KMS-11 (cell line): Measurements from ENCODE around the gene CELF1.

Experiments
- H2AFZ ChIP-seq: fragments of 200-600 bp; sonication (generic); 2 replicates; pipeline ENCODE4 v1.6.1; 2016; ENCODE audit warnings: antibody characterized with exemption, mixed run types, low read depth
- H3K27ac ChIP-seq: fragments of 200-600 bp; sonication (generic); 2 replicates; pipeline ENCODE4 v1.6.1; 2016; ENCODE audit warnings: mild to moderate bottlenecking, mixed run types
- H3K27me3 ChIP-seq: fragments of 200-600 bp; sonication (generic); 2 replicates; pipeline ENCODE4 v1.6.1; 2017; ENCODE audit warnings: mild to moderate bottlenecking, low read depth, mixed run types, moderate library complexity; ENCODE audit not compliant: insufficient read depth
- H3K36me3 ChIP-seq: fragments of 200-600 bp; sonication (generic); 2 replicates; pipeline ENCODE4 v1.6.1; 2017; ENCODE audit warnings: mild to moderate bottlenecking, mixed run types; ENCODE audit not compliant: insufficient read depth
- H3K4me1 ChIP-seq: fragments of 200-600 bp; sonication (generic); 2 replicates; pipeline ENCODE4 v1.6.1; 2016; ENCODE audit warnings: mild to moderate bottlenecking, low read depth, mixed run types; ENCODE audit not compliant: poor library complexity, severe bottlenecking
- H3K4me2 ChIP-seq: fragments of 200-600 bp; sonication (generic); 2 replicates; pipeline ENCODE4 v1.7.0; 2016; ENCODE audit warnings: mild to moderate bottlenecking, mixed run types
- H3K4me3 ChIP-seq: fragments of 200-600 bp; sonication (generic); IDR thresholded peaks from 2 replicates; pipeline ENCODE4 v1.6.1; 2017; ENCODE audit warnings: low read depth, low read length, mixed read lengths; ENCODE audit not compliant: insufficient read depth
- H3K79me2 ChIP-seq: fragments of 200-600 bp; sonication (generic); 2 replicates; pipeline ENCODE4 v1.6.1; 2016; ENCODE audit warnings: low read depth, mixed run types; ENCODE audit not compliant: insufficient read depth
- H3K9ac ChIP-seq: fragments of 200-600 bp; sonication (generic); 2 replicates; pipeline ENCODE4 v1.6.1; 2016; ENCODE audit warnings: mild to moderate bottlenecking, mixed run types
- H4K20me1 ChIP-seq: fragments of 200-600 bp; sonication (generic); 2 replicates; pipeline ENCODE4 v1.6.1; 2016; ENCODE audit warnings: mild to moderate bottlenecking, mixed run types; ENCODE audit not compliant: insufficient read depth
- TF ChIP-seq, protein P1 (sequence below): fragments of 200-600 bp; sonication (generic); conservative IDR thresholded peaks from 2 replicates; pipeline ENCODE4 v1.6.1; 2017; ENCODE audit warnings: low read depth, mild to moderate bottlenecking, antibody characterized with exemption, low read length, moderate library complexity, mixed read lengths

CELF1 gene

DNA sequence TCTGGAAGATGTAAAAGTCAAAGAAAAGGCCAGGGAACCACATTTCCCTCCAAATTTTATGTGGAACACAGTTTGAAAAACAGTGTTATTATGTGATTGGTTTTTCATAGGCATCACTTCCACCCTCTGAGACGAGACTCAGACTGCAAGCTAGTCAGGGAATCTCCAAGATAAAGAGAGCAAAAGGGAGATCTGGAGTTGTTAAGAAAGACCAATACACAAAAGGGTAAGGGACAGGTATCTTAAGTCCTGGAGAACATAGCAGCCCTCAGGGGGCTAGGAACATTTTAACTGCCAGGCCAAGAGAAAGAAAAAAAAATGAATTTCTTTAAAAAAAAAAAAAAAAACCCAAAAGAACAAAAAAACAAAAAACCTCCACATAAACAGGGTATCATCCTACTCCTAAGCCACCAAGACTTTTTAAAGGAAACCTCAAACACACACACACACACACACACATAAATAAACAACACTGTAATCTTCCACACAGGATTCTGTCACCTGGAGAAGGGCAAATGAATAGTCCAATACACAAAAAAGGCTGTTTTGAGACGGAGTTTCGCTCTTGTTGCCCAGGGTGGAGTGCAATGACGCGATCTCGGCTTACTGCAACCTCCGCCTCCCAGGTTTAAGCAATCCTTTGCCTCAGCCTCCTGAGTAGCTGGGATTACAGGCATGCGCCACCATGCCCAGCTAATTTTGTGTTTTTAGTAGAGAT lies 44.5 kb downstream of the CELF1 start:
- Histone ChIP-seq H3K27ac (no peak overlapping the region; the same call in 1 of the 2 replicates), H3K79me2 (peaks cover 95% of the 10 kb centered on the region), H3K4me3 (no peak overlapping the region), H3K4me2 (peak overlapping the region; percentile 4; the same call in 1 of the 2 replicates), H2AFZ (no peak overlapping the region), H3K9ac (no peak overlapping the region), H3K4me1 (peaks cover 59% of the 10 kb centered on the region), H3K27me3 (no peaks in the 10 kb centered on the region), H4K20me1 (peaks cover 22% of the 10 kb centered on the region), H3K36me3 (no peaks in the 10 kb centered on the region)
- TF ChIP-seq, protein P1, sequence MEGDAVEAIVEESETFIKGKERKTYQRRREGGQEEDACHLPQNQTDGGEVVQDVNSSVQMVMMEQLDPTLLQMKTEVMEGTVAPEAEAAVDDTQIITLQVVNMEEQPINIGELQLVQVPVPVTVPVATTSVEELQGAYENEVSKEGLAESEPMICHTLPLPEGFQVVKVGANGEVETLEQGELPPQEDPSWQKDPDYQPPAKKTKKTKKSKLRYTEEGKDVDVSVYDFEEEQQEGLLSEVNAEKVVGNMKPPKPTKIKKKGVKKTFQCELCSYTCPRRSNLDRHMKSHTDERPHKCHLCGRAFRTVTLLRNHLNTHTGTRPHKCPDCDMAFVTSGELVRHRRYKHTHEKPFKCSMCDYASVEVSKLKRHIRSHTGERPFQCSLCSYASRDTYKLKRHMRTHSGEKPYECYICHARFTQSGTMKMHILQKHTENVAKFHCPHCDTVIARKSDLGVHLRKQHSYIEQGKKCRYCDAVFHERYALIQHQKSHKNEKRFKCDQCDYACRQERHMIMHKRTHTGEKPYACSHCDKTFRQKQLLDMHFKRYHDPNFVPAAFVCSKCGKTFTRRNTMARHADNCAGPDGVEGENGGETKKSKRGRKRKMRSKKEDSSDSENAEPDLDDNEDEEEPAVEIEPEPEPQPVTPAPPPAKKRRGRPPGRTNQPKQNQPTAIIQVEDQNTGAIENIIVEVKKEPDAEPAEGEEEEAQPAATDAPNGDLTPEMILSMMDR: no peak

DNA sequence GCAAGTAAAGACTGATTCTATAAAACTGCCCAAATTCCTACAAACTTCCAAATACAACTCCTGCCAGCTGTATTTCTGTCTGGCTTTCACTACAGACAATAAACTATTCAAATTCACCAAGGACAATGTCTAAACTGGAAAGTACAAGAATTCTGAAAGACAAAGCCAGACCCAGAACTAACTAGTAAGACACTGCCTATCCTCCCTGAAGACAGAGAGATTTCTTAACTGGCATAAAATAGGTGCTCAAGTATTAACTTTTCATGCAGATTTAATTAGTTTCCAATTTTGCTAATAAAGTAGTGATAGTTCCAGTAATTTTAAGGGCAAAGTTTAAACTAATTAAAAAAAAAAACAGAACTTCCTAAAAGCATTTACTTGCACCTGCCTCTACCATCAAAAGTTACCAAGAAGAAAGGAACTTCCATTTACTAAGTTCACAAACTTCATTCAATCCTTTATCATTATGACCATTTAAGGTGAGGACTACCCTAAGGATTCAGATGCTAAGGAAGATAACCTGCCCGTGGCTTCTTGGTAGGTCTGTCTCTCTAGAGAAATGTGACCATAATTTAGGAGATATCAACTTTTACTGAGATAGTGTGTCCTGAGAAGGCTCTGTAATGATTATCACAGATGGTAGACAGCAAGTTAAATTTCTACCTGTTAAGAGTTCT lies 45.2 kb downstream of the CELF1 start:
- Histone ChIP-seq H4K20me1 (peaks cover 22% of the 10 kb centered on the region), H3K36me3 (no peaks in the 10 kb centered on the region), H3K27ac (no peak overlapping the region; the same call in 1 of the 2 replicates), H3K79me2 (peaks cover 95% of the 10 kb centered on the region), H3K27me3 (no peaks in the 10 kb centered on the region), H3K4me1 (peaks cover 66% of the 10 kb centered on the region), H3K4me2 (peak overlapping the region; percentile 1; the same call in 1 of the 2 replicates), H2AFZ (no peak overlapping the region), H3K4me3 (no peak overlapping the region), H3K9ac (no peak overlapping the region)
- TF ChIP-seq, protein P1: no peak

DNA sequence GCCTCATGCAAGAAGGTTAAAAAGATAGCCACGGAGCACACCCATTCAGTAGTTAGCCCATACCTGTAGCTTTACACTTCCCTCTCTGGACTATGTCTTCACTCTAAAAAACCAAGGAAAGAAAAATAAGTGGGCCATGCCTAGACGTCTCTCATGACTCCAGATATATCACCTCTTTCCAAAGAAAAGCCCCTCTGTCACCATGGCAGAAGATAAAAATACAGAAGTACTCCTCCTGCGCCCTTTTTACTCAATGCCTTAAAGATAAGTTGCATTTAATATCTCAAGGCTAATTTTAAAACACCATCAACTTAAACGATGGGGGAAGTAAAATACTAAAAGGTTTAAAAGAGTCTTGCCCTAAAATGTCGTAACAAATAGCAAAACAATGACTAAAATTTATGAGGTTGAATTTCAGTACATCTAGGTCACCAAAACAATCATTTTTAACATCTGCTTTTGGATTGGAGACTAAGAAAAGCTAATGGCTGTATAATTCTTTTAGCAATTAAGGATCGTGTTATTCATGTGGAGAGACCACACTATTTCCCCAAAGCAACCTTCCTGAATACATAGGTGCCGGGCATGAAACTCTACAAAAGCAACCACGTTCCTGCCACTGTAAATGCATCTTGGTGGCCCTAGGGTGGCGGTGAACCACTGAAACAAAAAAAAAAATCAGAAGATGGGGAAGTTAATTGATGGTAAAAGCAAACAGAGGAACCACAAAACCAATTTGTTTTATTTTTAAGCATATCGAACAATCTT lies 46.0 kb downstream of the CELF1 start:
- peaks cover 71% of the 10 kb centered on the region for H3K4me1 ChIP-seq
- H3K79me2 ChIP-seq: peaks cover 96% of the 10 kb centered on the region
- no peak overlapping the region for H2AFZ ChIP-seq
- H3K36me3 ChIP-seq: no peaks in the 10 kb centered on the region
- TF ChIP-seq, protein P1: no peak
- H3K9ac ChIP-seq: no peak overlapping the region
- H3K4me3 ChIP-seq: no peak overlapping the region
- peaks cover 22% of the 10 kb centered on the region for H4K20me1 ChIP-seq
- no peaks in the 10 kb centered on the region for H3K27me3 ChIP-seq
- 0 out of 2 replicates have a peak overlapping the region, but pooled peaks have one; percentile 1 for H3K4me2 ChIP-seq
- no peak overlapping the region; the same call in 1 of the 2 replicates for H3K27ac ChIP-seq

DNA sequence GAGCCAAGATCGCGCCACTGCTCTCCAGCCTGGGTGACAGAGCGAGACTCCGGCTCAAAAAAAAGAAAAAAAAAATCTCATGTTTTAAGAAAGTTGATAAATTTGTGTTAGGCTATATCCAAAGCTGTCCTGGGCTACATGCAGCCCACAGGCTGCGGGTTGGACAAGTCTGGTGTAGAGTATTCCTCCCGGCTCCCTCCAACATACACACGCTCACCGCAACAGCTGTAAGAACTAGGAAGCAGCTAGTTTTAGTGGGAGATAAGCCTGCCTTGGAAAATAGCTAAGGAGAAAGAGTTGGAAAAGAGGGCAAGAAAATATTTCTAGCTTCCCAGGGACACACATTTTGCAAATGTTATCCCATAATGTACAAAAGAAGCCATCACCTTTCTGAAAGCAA lies 46.6 kb downstream of the CELF1 start:
- Histone ChIP-seq H4K20me1 (peaks cover 22% of the 10 kb centered on the region), H3K27ac (no peak overlapping the region), H3K36me3 (no peaks in the 10 kb centered on the region), H3K4me2 (no peak overlapping the region), H3K4me3 (no peak overlapping the region), H3K27me3 (no peaks in the 10 kb centered on the region), H2AFZ (no peak overlapping the region), H3K4me1 (peaks cover 77% of the 10 kb centered on the region), H3K79me2 (peaks cover 96% of the 10 kb centered on the region), H3K9ac (no peak overlapping the region)
- TF ChIP-seq, protein P1: no peak
